HEK293T (cell line): Measurements from ENCODE around the gene CRYL1.

Experiments
- ARNT ChIP-seq: fragments of 450-650 bp; IDR thresholded peaks from 2 replicates; pipeline ENCODE4 v1.6.1; 2017; ENCODE audit warnings: mild to moderate bottlenecking
- NFRKB ChIP-seq: fragments of 450-650 bp; IDR thresholded peaks from 2 replicates; pipeline ENCODE4 v1.6.1; 2016; ENCODE audit warnings: mild to moderate bottlenecking, moderate library complexity
- PKNOX1 ChIP-seq: fragments of 450-650 bp; IDR thresholded peaks from 2 replicates; pipeline ENCODE4 v1.6.1; 2016

GRCh38 chr13:20403826-20404225 lies 121.8 kb downstream of the CRYL1 start:
- TF ChIP-seq PKNOX1 (no peak), NFRKB (no peak), ARNT (no peak)
